CD4-positive, alpha-beta T cell treated with Interleukin-4 for 4 hours (primary cell): ENCODE measurements around the gene HOXC13.

Experiments
- DNase-seq: peaks from one replicate; pipeline ENCODE4 v3.0.0-alpha.2; 2020

The HOXC13 gene

DNA sequence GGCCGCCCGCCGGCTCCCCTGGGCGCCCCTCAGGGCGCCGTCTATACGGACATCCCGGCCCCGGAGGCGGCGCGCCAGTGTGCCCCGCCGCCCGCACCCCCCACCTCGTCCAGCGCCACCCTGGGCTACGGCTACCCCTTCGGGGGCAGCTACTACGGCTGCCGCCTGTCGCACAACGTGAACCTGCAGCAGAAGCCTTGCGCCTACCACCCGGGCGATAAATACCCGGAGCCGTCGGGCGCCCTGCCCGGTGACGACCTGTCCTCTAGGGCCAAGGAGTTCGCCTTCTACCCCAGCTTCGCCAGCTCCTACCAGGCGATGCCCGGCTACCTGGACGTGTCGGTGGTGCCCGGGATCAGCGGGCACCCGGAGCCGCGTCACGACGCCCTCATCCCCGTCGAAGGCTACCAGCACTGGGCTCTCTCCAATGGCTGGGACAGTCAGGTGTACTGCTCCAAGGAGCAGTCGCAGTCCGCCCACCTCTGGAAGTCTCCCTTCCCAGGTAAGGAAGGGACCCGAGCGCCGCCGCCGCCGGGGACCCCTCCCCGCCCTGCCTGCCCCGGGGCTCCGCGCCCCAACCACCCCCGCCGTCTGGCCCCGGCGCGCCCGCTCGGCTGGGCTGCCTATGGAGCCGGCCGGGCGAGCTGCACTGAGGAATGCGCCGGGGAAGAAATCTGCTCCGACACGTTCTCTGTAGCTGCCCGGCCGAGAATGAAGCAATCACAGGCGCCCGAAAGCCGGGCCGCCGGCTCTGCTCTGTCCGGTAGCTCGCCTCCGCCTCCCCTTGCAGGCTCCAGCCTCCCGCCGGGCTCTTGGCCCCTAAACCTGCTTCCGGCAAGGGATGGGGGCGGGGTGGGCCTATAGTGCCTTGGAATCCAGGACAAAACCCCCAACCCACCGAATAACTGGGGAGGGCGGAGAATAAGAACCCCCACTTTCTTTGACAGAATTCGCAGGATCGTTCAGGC lies 794 bp downstream of the HOXC13 start:
- no peak for DNase-seq

- no peak for DNase-seq
These were observed 1.9 kb downstream of the HOXC13 start for GRCh38 chr12:53940443-53941014.

GRCh38 chr12:53941187-53941586 lies 2.6 kb downstream of the HOXC13 start:
- DNase-seq, result no peak

DNA sequence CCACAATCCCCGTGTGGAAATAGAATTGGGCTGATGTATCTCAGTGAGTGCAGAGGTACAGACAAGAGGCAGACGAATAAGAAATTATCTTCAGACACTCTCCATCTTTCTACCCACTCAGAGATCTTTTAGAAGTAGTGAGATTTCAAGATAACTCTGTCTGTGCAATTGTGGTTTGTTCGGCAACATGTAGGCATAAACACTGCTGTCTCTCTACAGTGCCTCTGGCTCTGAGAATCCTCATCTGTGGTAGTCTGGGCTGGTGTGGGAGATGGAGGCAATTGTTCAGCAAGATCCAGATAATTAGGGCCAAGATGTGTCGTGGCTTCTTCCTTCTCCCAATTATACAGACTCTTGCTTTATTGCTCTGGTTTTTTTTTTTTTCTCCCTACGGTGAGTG lies 3.1 kb downstream of the HOXC13 start:
- no peak for DNase-seq

DNA sequence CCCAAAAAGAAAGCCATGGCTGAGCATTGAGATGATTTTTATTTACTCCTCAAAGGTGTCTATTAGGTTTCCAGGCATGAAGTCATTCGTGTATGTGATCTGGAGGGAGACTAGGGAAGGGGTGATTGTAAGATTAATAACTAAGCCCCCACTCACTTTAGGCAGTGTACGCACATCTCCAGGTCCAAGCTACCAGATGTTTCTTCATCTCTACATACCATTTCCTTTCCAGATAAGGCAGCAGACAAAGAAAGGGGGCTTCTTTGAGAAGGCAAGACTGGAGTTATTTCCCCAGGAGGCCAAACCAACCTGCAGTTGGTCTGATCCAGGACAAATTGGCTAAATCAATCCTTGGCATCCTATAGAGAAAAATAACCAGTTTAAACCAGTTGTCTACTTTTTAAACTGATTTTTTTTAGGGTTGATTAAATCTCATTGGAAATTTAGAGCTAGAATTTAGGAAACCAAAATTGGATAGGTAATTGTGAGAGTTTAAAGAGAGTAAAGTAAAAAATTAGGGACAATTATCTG lies 3.9 kb downstream of the HOXC13 start:
- DNase-seq, result no peak

DNA sequence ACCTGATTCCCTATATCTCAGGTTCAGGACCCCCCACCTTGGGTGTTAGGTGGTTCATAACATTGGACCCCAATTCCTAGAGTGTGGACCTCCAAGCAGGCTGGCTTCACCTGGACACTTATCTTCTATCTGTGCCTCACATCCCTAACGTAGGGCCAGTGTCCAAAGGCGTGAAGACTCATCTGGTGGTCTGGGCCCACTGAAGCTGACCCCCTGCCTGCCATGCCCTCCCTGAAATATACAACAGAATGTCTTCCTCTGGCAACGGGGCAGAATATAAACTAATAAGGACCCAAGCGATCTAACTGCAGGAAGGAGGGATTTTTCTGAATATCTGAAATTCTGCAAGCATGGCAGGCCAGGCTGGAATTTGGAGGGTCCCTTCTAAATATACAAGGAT lies 5.6 kb downstream of the HOXC13 start:
- DNase-seq, result no peak

- no peak for DNase-seq
These were observed 6.5 kb downstream of the HOXC13 start for GRCh38 chr12:53944907-53945847.

DNA sequence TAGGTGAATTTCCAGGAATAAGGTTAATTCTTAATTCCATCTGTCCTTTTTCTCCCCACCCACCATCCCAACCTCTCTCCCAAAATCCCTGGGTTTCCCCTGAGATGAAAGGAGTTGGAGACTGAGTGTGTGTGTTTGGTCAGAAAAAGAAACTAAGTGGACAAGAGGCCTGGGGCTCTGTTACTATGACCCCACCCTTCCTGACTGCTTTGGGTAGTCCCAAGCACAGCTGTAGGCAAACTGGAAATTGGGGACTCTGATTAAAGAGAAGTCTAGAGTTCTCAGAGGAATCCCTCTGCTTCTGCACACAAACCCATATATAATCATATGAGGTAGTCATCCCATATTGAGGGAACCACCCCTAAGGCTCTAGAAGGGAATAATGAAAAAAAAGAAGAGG lies 9.1 kb downstream of the HOXC13 start:
- no peak for DNase-seq

DNA sequence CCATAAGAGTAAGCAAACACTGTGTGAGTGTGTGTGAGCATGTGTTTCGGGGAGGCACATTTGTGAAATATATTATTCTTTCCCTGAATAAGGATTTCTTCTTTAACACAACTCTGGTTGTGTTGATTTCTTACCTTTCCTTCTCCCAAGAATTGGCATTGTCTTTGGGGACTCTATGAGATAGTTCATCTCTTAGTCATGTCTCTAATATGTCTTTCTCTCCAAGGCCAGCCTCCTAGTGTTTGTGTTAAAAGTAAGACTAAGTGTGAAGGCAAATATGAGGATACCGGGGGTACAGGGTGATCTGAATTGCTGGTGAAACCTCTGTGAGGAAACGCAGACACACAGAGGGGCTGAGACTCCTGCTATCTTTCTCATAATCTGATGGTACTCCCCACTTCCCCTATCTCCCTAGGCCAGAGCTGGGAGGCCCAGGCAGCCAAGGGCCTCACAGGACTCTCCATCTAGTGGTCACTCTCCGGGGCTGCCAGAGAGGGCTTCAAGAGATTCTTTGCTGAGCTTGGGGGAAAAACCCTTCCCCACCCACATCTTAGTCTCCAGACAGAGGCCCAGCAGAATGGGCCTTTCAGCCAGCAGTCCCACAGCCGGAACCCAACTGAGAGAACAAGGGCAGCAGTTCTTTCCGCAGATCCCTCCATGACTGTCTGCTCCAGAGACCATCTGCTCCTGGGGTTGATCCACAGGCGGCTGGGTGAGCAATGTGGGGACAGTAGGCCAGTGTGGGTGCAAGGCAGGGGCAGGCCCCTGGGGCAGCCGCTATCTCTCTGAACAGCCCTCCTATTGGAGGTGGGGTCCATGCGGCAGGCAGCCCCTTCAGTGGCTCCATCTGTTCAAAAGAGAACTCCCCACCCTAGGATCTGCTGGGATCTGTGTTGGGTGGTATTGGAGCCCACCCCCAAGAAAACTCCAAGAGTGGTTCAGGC lies 10.3 kb downstream of the HOXC13 start:
- no peak for DNase-seq

GRCh38 chr12:53949631-53950436 lies 11.2 kb downstream of the HOXC13 start:
- no peak for DNase-seq

- DNase-seq, result no peak
These were observed 11.8 kb downstream of the HOXC13 start for GRCh38 chr12:53950437-53950773.

- DNase-seq, result no peak
These were observed 12.4 kb downstream of the HOXC13 start for GRCh38 chr12:53950789-53951576.

GRCh38 chr12:53951577-53952334 lies 13.1 kb downstream of the HOXC13 start:
- DNase-seq, result no peak

DNA sequence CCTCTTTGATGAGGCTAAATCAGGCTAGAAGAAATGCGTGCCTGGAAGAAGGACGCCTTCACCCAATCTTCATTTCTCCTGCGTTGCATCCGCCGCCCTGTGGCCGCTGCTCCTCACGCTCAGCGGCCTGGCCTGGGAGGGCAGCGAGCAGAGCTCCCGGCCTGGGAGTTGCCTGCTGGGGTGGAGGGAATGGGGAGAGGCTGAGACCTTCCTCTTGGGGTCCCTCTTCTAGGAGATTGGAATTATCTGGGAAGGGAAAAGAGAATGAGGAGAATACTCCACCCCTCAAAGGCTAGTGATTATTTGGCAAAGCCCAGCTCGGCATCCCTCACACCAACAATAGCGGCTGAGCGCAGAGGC lies 13.7 kb downstream of the HOXC13 start:
- DNase-seq, result no peak

DNA sequence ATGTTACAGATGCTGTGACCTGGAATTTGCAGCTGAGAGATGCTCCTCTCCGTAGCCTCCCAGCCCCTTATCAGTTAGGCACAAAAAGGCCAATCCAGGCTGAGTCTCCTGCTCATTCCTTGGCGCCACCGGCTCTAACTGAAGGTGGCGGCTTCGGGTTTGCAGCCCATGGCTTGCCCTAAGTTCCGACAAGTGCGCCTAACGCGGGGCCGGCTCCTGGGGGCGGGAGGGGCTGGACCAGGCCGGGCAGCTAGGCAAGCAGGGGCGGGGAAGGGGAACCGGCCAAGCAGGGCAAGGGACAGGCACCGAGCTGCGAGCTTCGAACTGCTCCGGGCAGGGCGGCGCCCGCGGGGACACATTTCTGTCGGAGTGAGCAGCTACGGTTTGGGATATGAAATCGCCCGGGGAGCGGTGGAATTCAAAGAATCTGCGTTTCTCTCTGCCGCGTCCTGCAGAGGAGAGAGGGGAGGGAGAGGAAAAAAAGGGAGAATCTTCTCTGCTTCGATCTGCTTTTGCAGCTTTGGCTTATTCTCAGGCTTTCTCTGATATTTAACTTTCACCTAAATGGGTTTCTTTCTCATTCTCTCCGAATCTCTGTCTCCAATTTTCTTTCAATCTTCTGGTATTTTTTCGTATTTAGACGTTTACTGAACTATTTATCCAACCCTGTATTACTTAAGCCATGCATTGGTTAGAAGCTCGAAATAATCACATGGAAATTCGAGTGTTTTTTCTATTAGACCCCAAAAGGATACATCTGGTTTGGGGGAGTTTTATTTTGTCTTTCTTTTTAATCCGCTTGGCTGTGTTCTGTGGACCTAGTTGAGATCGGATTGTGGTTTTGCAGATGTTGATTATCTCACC lies 14.5 kb downstream of the HOXC13 start:
- no peak for DNase-seq

- DNase-seq, result no peak
These were observed 15.4 kb downstream of the HOXC13 start for GRCh38 chr12:53953831-53954693.

GRCh38 chr12:53954694-53955035 lies 16.0 kb downstream of the HOXC13 start, which contains the start of gene HOXC12:
Gene HOXC12, plus strand, starts transcription at chr12:53954903. Its CDS starts 27 bp downstream, at chr12:53954930.
- DNase-seq, result no peak
